ENCODE results near the gene ZNF619.

ZNF619 gene

GRCh38 chr3:40524222-40524567 lies 47.3 kb downstream of the ZNF619 start:
- Histone ChIP-seq H3K4me3 (peak overlapping the region; percentile 57 to 78 (median 69)), H3K27ac (peak overlapping the region; percentile 67 to 98 (median 94))

GRCh38 chr3:40524568-40525285 lies 47.8 kb downstream of the ZNF619 start, which contains the start of gene ZNF621:
Gene ZNF621 (plus strand): TSS chr3:40524960. CDS start chr3:40525841, 881 bp downstream.
- Histone ChIP-seq H3K4me3 (peak within 1 kb of the TSS; percentile 57 to 78 (median 69)), H3K27ac (peak within 1 kb of the TSS; percentile 81 to 98 (median 94))

- H3K27ac ChIP-seq = no peak overlapping the region
- H3K4me3 ChIP-seq = no peak overlapping the region
Measured at GRCh38 chr3:40528426-40528825, 51.5 kb downstream of the ZNF619 start.

- Histone ChIP-seq H3K4me3 (no peak overlapping the region), H3K27ac (no peak overlapping the region)
Measured at GRCh38 chr3:40532252-40532651, 55.3 kb downstream of the ZNF619 start.

DNA sequence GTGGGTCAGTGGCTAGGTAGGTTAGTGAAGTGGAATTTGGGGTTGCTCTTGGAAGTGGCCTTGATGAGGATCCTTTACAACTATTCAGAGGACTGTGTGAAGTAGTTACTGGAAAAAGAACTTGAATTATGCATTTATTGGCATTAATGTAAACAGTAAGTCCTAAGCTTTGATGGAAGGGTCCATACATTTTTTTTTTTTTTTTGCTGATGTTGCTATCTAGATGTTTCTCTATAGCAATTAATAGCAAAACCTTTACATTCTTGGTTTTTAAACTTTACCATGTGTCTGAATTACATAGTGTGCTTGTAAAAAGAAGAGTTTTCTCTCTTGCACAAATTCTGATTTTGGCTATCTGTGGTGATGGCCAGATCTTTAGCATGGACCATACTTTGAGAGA lies 57.4 kb downstream of the ZNF619 start:
- Histone ChIP-seq H3K4me3 (no peak overlapping the region), H3K27ac (no peak overlapping the region)

Measured in skin epidermis (tissue), 12 donors.